GM12891 (cell line): ENCODE results near the gene OPN1MW3.

Experiments
- DNase-seq: peaks from one replicate; pipeline ENCODE4 v3.0.0; 2011; ENCODE audit warnings: low spot score; ENCODE audit not compliant: insufficient read length
- FAIRE-seq: peaks from 2 replicates; lab custom pipeline; 2011; peaks lifted over from hg19 to GRCh38; lab: Jason Lieb, UNC
- PAX5 ChIP-seq: IDR thresholded peaks from 2 replicates; pipeline ENCODE4 v1.6.1; 2011; ENCODE audit warnings: low read length, moderate library complexity, mild to moderate bottlenecking; ENCODE audit not compliant: insufficient read depth, severe bottlenecking
- POLR2A ChIP-seq: IDR thresholded peaks from 2 replicates; pipeline ENCODE4 v1.6.1; 2011; ENCODE audit warnings: low read depth, low read length, control low read depth
- POLR2AphosphoS5 ChIP-seq: IDR thresholded peaks from 2 replicates; pipeline ENCODE4 v1.6.1; 2011; ENCODE audit warnings: low read depth, low read length, control low read depth
- POU2F2 ChIP-seq: IDR thresholded peaks from 2 replicates; pipeline ENCODE4 v1.6.1; 2011; ENCODE audit warnings: low read depth, mild to moderate bottlenecking, control low read depth, low read length, moderate library complexity
- SPI1 ChIP-seq: IDR thresholded peaks from 2 replicates; pipeline ENCODE4 v1.6.1; 2011; ENCODE audit warnings: low read depth, low read length, control low read depth
- TAF1 ChIP-seq: IDR thresholded peaks from 2 replicates; pipeline ENCODE4 v1.6.1; 2011; ENCODE audit warnings: low read depth, low read length, control low read depth

OPN1MW3 gene

DNA sequence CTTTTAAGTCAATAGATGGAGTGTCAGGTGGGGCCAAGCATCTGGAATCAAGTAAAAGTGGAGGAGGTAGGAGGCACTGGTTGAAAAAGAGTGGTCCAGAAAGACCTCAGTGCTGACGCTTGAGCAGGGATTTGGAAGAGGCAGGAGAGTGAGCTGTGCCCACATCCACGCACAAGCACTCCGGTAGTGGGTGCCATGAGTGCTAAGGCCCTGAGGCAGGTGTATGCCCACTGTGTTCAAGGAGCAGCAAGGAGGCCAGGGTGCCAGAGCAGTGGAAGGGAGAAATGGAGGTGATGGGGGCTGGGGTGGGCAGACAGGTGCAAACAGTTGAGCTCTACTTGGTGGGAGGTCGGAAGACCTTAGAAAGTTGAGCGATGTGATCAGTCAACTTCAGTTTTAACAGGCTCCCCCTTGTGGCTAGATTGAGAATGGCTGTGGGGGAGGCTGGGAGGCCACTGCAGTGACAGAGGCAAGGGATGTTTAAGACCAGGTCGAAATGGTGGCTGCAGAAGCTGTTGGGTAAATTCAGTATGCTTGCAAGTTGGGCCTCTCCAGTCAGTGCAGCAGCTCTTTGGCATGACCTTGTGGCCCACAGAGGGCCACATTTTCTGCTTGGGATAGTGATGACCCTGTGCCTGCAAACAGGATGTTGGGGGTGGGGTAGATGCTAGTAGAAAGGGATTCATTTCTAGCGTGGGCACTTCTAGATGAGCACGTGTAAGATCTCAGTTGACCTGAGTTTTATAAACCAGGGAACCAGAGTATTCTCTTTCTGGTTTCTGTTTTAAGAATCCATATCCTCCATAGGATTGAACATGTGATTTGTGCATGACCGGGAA is 50.9 kb downstream of the OPN1MW3 start:
- peak; percentile 97 for FAIRE-seq
- peak; percentile 37 for DNase-seq
- no peak for TF ChIP-seq TAF1
- TF ChIP-seq POLR2A = no peak
- TF ChIP-seq POU2F2 = no peak
- no peak for TF ChIP-seq PAX5
- no peak for TF ChIP-seq SPI1

DNA sequence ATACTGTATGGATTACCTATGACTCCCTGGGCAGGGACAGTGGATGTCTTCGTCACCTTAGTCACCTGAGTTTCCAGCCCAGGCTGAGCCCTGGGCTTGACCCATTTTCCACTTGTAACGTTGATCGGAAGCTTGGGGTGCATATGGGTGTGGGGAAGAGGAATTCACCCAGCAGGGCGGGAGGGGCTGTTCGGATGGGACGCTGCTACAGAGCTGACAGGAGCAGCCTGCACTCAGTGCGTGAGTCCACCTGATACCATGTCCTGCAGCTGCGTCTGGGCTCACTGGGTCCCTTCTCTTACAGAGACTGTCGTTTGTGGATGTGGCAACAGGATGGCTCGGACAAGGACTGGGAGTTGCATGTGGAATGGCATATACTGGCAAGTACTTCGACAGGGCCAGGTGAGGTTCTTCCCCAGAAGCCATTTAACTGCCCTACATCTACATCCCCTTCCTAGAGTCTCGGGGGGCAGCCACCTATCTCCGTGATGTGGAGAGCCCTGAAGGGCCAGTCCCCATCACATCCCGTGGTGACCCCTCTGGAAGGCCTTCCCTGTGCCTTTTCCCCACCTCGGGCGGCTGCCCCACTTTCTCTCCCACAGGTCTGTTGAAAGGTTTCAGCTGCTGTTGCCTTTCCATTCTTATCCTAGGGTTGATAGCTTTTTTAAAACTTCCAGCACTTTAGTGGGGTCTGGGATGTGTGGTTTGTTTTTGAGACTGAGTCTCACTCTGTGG is 51.8 kb downstream of the OPN1MW3 start:
- no peak for FAIRE-seq
- no peak for DNase-seq
- TF ChIP-seq POLR2A = no peak
- TF ChIP-seq SPI1 = no peak
- TF ChIP-seq POU2F2 = no peak
- no peak for TF ChIP-seq PAX5
- no peak for TF ChIP-seq POLR2AphosphoS5
- no peak for TF ChIP-seq TAF1

GRCh38 chrX:154310616-154311536 is 53.5 kb downstream of the OPN1MW3 start:
- TF ChIP-seq SPI1 (no peak), POLR2AphosphoS5 (no peak), TAF1 (no peak), POLR2A (no peak), POU2F2 (no peak), PAX5 (no peak)
- DNase-seq (no peak), FAIRE-seq (peak; percentile 81)

- FAIRE-seq (no peak), DNase-seq (no peak)
- TF ChIP-seq PAX5 (no peak), POU2F2 (no peak), POLR2AphosphoS5 (no peak), POLR2A (no peak), TAF1 (no peak), SPI1 (no peak)
Measured at GRCh38 chrX:154312116-154312515, 54.7 kb downstream of the OPN1MW3 start.

DNA sequence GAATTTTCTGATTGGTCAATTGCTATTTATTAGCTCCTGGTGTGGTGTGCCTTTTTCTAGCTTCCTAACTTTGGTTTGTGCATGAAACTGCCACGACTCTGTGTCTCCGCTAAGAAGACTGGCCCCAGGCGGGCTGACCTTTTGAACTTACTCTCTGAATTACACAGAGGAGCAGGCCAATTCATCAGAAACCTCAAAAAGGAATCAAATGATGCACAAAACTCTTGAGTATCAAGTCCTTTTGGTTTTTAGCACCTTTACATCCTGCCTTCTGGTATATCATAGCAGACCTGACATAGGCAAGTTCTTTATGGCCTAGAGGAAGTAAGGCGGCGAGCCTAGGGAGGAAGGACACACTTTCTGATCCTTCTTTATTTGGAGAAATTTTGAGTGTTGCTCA is 55.8 kb downstream of the OPN1MW3 start:
- no peak for FAIRE-seq
- TF ChIP-seq POLR2A (no peak), POU2F2 (no peak), POLR2AphosphoS5 (no peak), SPI1 (no peak), TAF1 (no peak), PAX5 (no peak)
- DNase-seq = no peak

- FAIRE-seq (no peak), DNase-seq (no peak)
- TF ChIP-seq POLR2A = no peak
- TF ChIP-seq POU2F2 = no peak
- no peak for TF ChIP-seq TAF1
- TF ChIP-seq PAX5 = no peak
- no peak for TF ChIP-seq SPI1
- no peak for TF ChIP-seq POLR2AphosphoS5
Measured at GRCh38 chrX:154315416-154315815, 58.0 kb downstream of the OPN1MW3 start.

- no peak for DNase-seq
- FAIRE-seq = no peak
- no peak for TF ChIP-seq POLR2AphosphoS5
- no peak for TF ChIP-seq TAF1
- TF ChIP-seq POU2F2 = no peak
- no peak for TF ChIP-seq POLR2A
- TF ChIP-seq PAX5 = no peak
- TF ChIP-seq SPI1 = no peak
Measured at GRCh38 chrX:154317391-154317995, 60.1 kb downstream of the OPN1MW3 start.

- DNase-seq (no peak), FAIRE-seq (no peak)
- no peak for TF ChIP-seq SPI1
- no peak for TF ChIP-seq POLR2A
- TF ChIP-seq POLR2AphosphoS5 = no peak
- TF ChIP-seq TAF1 = no peak
- no peak for TF ChIP-seq POU2F2
- no peak for TF ChIP-seq PAX5
Measured at GRCh38 chrX:154320406-154320805, 63.0 kb downstream of the OPN1MW3 start.
